HepG2 (cell line): ENCODE results near the gene QRSL1. TPM values are rescaled to one million over a fixed set of nuclear protein-coding genes. Genes with fewer than 3 reads are reported as not detected.
A peak's percentile ranks its signal among the peaks of the same experiment; 100 is the strongest.

ENCODE experiments used
- BCL6 ChIP-seq: IDR thresholded peaks from 2 replicates; pipeline ENCODE4 v1.6.1; 2016; ENCODE audit warnings: missing genetic modification reagents, missing compliant biosample characterization
- CREB3 ChIP-seq: sonication (generic); formaldehyde crosslinking; IDR thresholded peaks from 2 replicates; pipeline ENCODE4 v1.5.0; 2020; ENCODE audit warnings: missing genetic modification reagents
- DPF2 ChIP-seq: sonication (generic); formaldehyde crosslinking; IDR thresholded peaks from 2 replicates; pipeline ENCODE4 v1.4.0; 2020; ENCODE audit warnings: mild to moderate bottlenecking, low read depth, missing genetic modification reagents, borderline replicate concordance
- ELF1 ChIP-seq: sonication (generic); formaldehyde crosslinking; IDR thresholded peaks from 2 replicates; pipeline ENCODE4 v1.4.0; 2020; ENCODE audit warnings: missing genetic modification reagents
- ERF ChIP-seq: IDR thresholded peaks from 2 replicates; pipeline ENCODE4 v1.6.1; 2018; ENCODE audit warnings: missing biosample characterization, missing genetic modification reagents
- ESRRA ChIP-seq: sonication (generic); formaldehyde crosslinking; IDR thresholded peaks from 2 replicates; pipeline ENCODE4 v1.5.1; 2020; ENCODE audit warnings: mild to moderate bottlenecking, low read depth, missing genetic modification reagents
- GABPB1 ChIP-seq: IDR thresholded peaks from 2 replicates; pipeline ENCODE4 v1.6.1; 2016; ENCODE audit warnings: mild to moderate bottlenecking, missing genetic modification reagents, moderate library complexity, missing compliant biosample characterization
- HNRNPL ChIP-seq: fragments of 200-400 bp; formaldehyde crosslinking; IDR thresholded peaks from 2 replicates; pipeline ENCODE4 v1.6.1; 2017; ENCODE audit warnings: mild to moderate bottlenecking, low read depth, low read length
- HOXA9 ChIP-seq: sonication (generic); formaldehyde crosslinking; IDR thresholded peaks from 2 replicates; pipeline ENCODE4 v1.8.1; 2022; ENCODE audit warnings: missing genetic modification reagents, mild to moderate bottlenecking, moderate library complexity, borderline replicate concordance
- HOXD1 ChIP-seq: sonication (generic); formaldehyde crosslinking; IDR thresholded peaks from 2 replicates; pipeline ENCODE4 v1.5.0; 2020; ENCODE audit warnings: missing genetic modification reagents
- MAZ ChIP-seq, 2 experiments: sonication (generic) in 1 of 2; formaldehyde crosslinking in 1 of 2; IDR thresholded peaks; 2 replicates each; pipeline versions ENCODE4 v1.5.0 to v1.6.1; 2012 to 2020; ENCODE audit warnings: low read depth in 2 of 2, mild to moderate bottlenecking in 2 of 2, borderline replicate concordance in 1 of 2, improper control_type of control experiment in 1 of 2, low read length in 1 of 2, missing genetic modification reagents in 1 of 2, moderate library complexity in 1 of 2
- MTA1 ChIP-seq: sonication (generic); formaldehyde crosslinking; IDR thresholded peaks from 2 replicates; pipeline ENCODE4 v1.4.0; 2020; ENCODE audit warnings: missing genetic modification reagents, mild to moderate bottlenecking, borderline replicate concordance
- MYPOP ChIP-seq: sonication (generic); formaldehyde crosslinking; IDR thresholded peaks from 2 replicates; pipeline ENCODE4 v1.8.1; 2023; ENCODE audit warnings: mild to moderate bottlenecking, moderate library complexity, missing genetic modification reagents
- NCOR1 ChIP-seq: fragments of 200-600 bp; sonication (generic); IDR thresholded peaks from 2 replicates; pipeline ENCODE4 v1.7.0; 2017; ENCODE audit warnings: antibody characterized with exemption, low read length, borderline replicate concordance
- PREB ChIP-seq: sonication (generic); formaldehyde crosslinking; IDR thresholded peaks from 2 replicates; pipeline ENCODE4 v1.4.0; 2020; ENCODE audit warnings: missing genetic modification reagents
- SOX6 ChIP-seq, 2 experiments: fragments of 450-650 bp in 1 of 2; sonication (generic) in 1 of 2; formaldehyde crosslinking in 1 of 2; IDR thresholded peaks; 2 replicates each; pipeline versions ENCODE4 v1.4.0 to v1.6.1; 2017 to 2020; ENCODE audit warnings: antibody characterized with exemption in 1 of 2, mild to moderate bottlenecking in 1 of 2, missing genetic modification reagents in 1 of 2
- TP53 ChIP-seq: sonication (generic); formaldehyde crosslinking; conservative IDR thresholded peaks from 2 replicates; pipeline ENCODE4 v1.4.0; 2020; ENCODE audit warnings: missing genetic modification reagents
- YY1 ChIP-seq: IDR thresholded peaks from 2 replicates; pipeline ENCODE4 v1.6.1; 2011; ENCODE audit warnings: low read length, low read depth, moderate library complexity, mild to moderate bottlenecking; ENCODE audit not compliant: insufficient read depth, insufficient replicate concordance
- ZFP36 ChIP-seq: fragments of 150-350 bp; IDR thresholded peaks from 2 replicates; pipeline ENCODE4 v1.6.1; 2018; ENCODE audit warnings: borderline replicate concordance, low read length, low read depth; ENCODE audit not compliant: partially characterized antibody
- ZNF441 ChIP-seq: sonication (generic); formaldehyde crosslinking; IDR thresholded peaks from 2 replicates; pipeline ENCODE4 v1.7.0; 2021; ENCODE audit warnings: missing genetic modification reagents, borderline replicate concordance
- ZNF503 ChIP-seq: sonication (generic); formaldehyde crosslinking; IDR thresholded peaks from 2 replicates; pipeline ENCODE4 v1.4.0; 2020; ENCODE audit warnings: missing genetic modification reagents
- ZNF761 ChIP-seq: sonication (generic); formaldehyde crosslinking; conservative IDR thresholded peaks from 2 replicates; pipeline ENCODE4 v1.4.0; 2020; ENCODE audit warnings: mild to moderate bottlenecking, missing genetic modification reagents
- polyA plus RNA-seq, 8 experiments: library from polyadenylated mRNA; depleted of rRNA in 3 of 8; stranded (reverse) in 7 of 8; unstranded in 1 of 8; fragments of >200 nt; fragmentation: Illumina TruSeq in 4 of 8; extraction: Trizol in 4 of 8; gene quantifications; 2 replicates each; pipeline versions ENCODE4 v1.2.1 to v1.2.3, GENCODE V29; 2011 to 2016; ENCODE audit warnings: low read depth in 4 of 8, missing spikeins in 1 of 8, mixed read lengths in 1 of 8; ENCODE audit not compliant: insufficient read depth in 1 of 8
- total RNA-seq, 5 experiments: library from RNA; depleted of rRNA; stranded (reverse); fragments of >200 nt; fragmentation: Illumina TruSeq; extraction: Trizol; gene quantifications; 2 replicates each; pipeline ENCODE4 v1.2.3, GENCODE V29; 2016; ENCODE audit warnings: low read depth in 1 of 5

The QRSL1 gene
- total and polyA plus RNA-seq, 2 of the 13 experiments (the other 11 are each of a cell fraction or from before 2014, with no cell fraction given), result 8.2 to 22.3 TPM

- TF ChIP-seq NCOR1, result peak; percentile 54; the same call in 1 of the 2 replicates
- TF ChIP-seq MAZ (IDR thresholded peaks at IDR 0.05; ENCODE audit: borderline replicate concordance, low read depth, low read length), result no peak
- TF ChIP-seq MAZ (CRISPR knock-in tag; IDR thresholded peaks at IDR 0.05; ENCODE audit: low read depth), result no peak
- no peak for TF ChIP-seq MTA1 (CRISPR knock-in tag)
- no peak for TF ChIP-seq SOX6 (IDR thresholded peaks at IDR 0.05)
- TF ChIP-seq SOX6 (CRISPR knock-in tag; IDR thresholded peaks at IDR 0.05), result peak; percentile 90
- peak; percentile 29; the same call in 1 of the 2 replicates for TF ChIP-seq ELF1 (CRISPR knock-in tag)
- 0 out of 2 replicates have a peak, but pooled peaks have one; percentile 33 for TF ChIP-seq DPF2 (CRISPR knock-in tag)
- TF ChIP-seq HOXA9 (CRISPR knock-in tag), result no peak
- 0 out of 2 replicates have a peak, but pooled peaks have one; percentile 41 for TF ChIP-seq MYPOP
- TF ChIP-seq HOXD1, result peak; percentile 32; the same call in 1 of the 2 replicates
- TF ChIP-seq ERF, result no peak
- peak; percentile 49; the same call in 1 of the 2 replicates for TF ChIP-seq TP53 (CRISPR knock-in tag)
- TF ChIP-seq ZNF761 (CRISPR knock-in tag), result no peak
- peak; percentile 29; the same call in 1 of the 2 replicates for TF ChIP-seq ZNF441 (CRISPR knock-in tag)
- peak; percentile 64 for TF ChIP-seq YY1
- no peak for TF ChIP-seq CREB3
- no peak; the same call in 1 of the 2 replicates for TF ChIP-seq GABPB1
- TF ChIP-seq PREB (CRISPR knock-in tag), result no peak
- TF ChIP-seq ZNF503, result no peak
- no peak for TF ChIP-seq ZFP36
- TF ChIP-seq ESRRA, result no peak
- TF ChIP-seq BCL6 (CRISPR knock-in tag), result peak; percentile 73
- TF ChIP-seq HNRNPL, result no peak
Observed at GRCh38 chr6:106702451-106703110, 73.2 kb downstream of the QRSL1 start (continued).
